K562 (cell line): ENCODE data around the gene NDRG4. TPM values are rescaled to one million over a fixed set of nuclear protein-coding genes. Genes with fewer than 3 reads are reported as not detected.

ENCODE experiments used
- ATAC-seq: fragments of 200-7000 bp; cut with Tn5 transposase; 3 replicates; pipeline ENCODE4 v1.9.1; 2020; ENCODE audit warnings: moderate library complexity
- BruUV-seq: library from RNA; stranded (reverse); fragments of 400-500 nt; replicated peaks from 2 replicates; lab custom pipeline; 2021; lab: Mats Ljungman, UMichigan
- CTCF ChIA-PET: fragments of 300-600 bp; formaldehyde crosslinking; extraction: SDS; loops from one replicate; lab custom pipeline; 2021; ENCODE audit warnings: low intra/inter-chr PET ratio; lab: Yijun Ruan, JAX
- POLR2A ChIA-PET: fragments of 300-600, 350-650 bp; sonication (Branson Sonifier 250); formaldehyde crosslinking; extraction: SDS; loops from one replicate; lab custom pipeline; 2021; ENCODE audit warnings: antibody characterized with exemption, inconsistent platforms; lab: Yijun Ruan, JAX
- DNase-seq, 4 experiments: peaks; one replicate each; pipeline versions ENCODE4 v3.0.0 to v3.0.0-alpha.2; 2011 to 2018; ENCODE audit warnings: low spot score in 3 of 4, mixed read lengths in 3 of 4; ENCODE audit errors: extremely low read depth in 1 of 4
- FAIRE-seq: peaks from 2 replicates; lab custom pipeline; 2011; peaks lifted over from hg19 to GRCh38; lab: Jason Lieb, UNC
- H2AFZ ChIP-seq: 2 replicates; pipeline ENCODE4 v1.6.0; 2011; ENCODE audit warnings: low read depth, low read length, control low read depth, inconsistent platforms
- H3K27ac ChIP-seq: fragments of 200-600 bp; 3 replicates; pipeline ENCODE4 v1.8.0; 2011; ENCODE audit warnings: low read depth, mild to moderate bottlenecking, control low read depth, inconsistent platforms, low read length, moderate library complexity, mixed read lengths; ENCODE audit errors: extremely low read depth
- H3K27me3 ChIP-seq, 2 experiments: fragments of 300-600 bp in 1 of 2; 2 replicates in 1 of 2; 3 replicates in 1 of 2; pipeline versions ENCODE4 v1.6.0 to v1.8.0; 2011; ENCODE audit warnings: inconsistent platforms in 2 of 2, low read length in 2 of 2, mild to moderate bottlenecking in 1 of 2, mixed read lengths in 1 of 2, moderate library complexity in 1 of 2; ENCODE audit not compliant: control insufficient read depth in 2 of 2, insufficient read depth in 2 of 2
- H3K36me3 ChIP-seq: fragments of 300-600 bp; 3 replicates; pipeline ENCODE4 v1.8.0; 2011; ENCODE audit warnings: mild to moderate bottlenecking, low read length, inconsistent platforms; ENCODE audit not compliant: control insufficient read depth, insufficient read depth
- H3K4me1 ChIP-seq, 2 experiments: fragments of 200-600 bp in 1 of 2; replicated peaks in 1 of 2; 2 replicates in 1 of 2; 3 replicates in 1 of 2; pipeline versions ENCODE4 v1.5.1 to v1.8.0; 2011; ENCODE audit warnings: inconsistent platforms in 2 of 2, low read length in 2 of 2, mild to moderate bottlenecking in 1 of 2, mixed read lengths in 1 of 2, moderate library complexity in 1 of 2; ENCODE audit not compliant: control insufficient read depth in 2 of 2, insufficient read depth in 2 of 2
- H3K4me2 ChIP-seq: 2 replicates; pipeline ENCODE4 v1.6.1; 2011; ENCODE audit warnings: low read length, control low read depth, inconsistent platforms, mixed read lengths; ENCODE audit not compliant: insufficient read depth
- H3K4me3 ChIP-seq: fragments of 200-600 bp; sonication (generic), shearing (Covaris generic); 2 replicates; pipeline ENCODE4 v1.5.1; 2016; ENCODE audit warnings: control low read depth, inconsistent platforms
- H3K79me2 ChIP-seq: fragments of 200-600 bp; 3 replicates; pipeline ENCODE4 v1.8.0; 2011; ENCODE audit warnings: low read length, inconsistent platforms; ENCODE audit not compliant: control insufficient read depth, insufficient read depth
- H3K9ac ChIP-seq, 2 experiments: 2 replicates each; pipeline versions ENCODE4 v1.6.0 to v1.6.1; 2011; ENCODE audit warnings: low read depth in 2 of 2, low read length in 2 of 2, control low read depth in 1 of 2, inconsistent platforms in 1 of 2, mild to moderate bottlenecking in 1 of 2, mixed read lengths in 1 of 2; ENCODE audit not compliant: insufficient read depth in 1 of 2
- H3K9me1 ChIP-seq: one replicate; pipeline ENCODE4 v1.6.0; 2011; ENCODE audit warnings: inconsistent platforms, mild to moderate bottlenecking, low read length, moderate library complexity; ENCODE audit not compliant: control insufficient read depth, insufficient read depth
- H3K9me3 ChIP-seq: replicated peaks from 2 replicates; pipeline ENCODE4 v1.5.1; 2011; ENCODE audit warnings: low read depth, low read length, inconsistent platforms; ENCODE audit not compliant: control insufficient read depth, insufficient read depth
- H4K20me1 ChIP-seq: replicated peaks from 2 replicates; pipeline ENCODE4 v1.6.1; 2011; ENCODE audit warnings: low read length, inconsistent platforms, mixed read lengths; ENCODE audit not compliant: control insufficient read depth, insufficient read depth
- CHD2 ChIP-seq: IDR thresholded peaks from 2 replicates; pipeline ENCODE4 v1.6.1; 2011; ENCODE audit warnings: low read depth, low read length
- GTF2F1 ChIP-seq: IDR thresholded peaks from 2 replicates; pipeline ENCODE4 v1.6.1; 2011; ENCODE audit warnings: low read depth, low read length, improper control_type of control experiment
- HEY1 ChIP-seq: fragments of 250-450 bp; sonication (Bioruptor Pico); IDR thresholded peaks from 2 replicates; pipeline ENCODE4 v1.5.0; 2020; ENCODE audit warnings: mild to moderate bottlenecking, moderate library complexity, borderline replicate concordance
- MTF1 ChIP-seq: fragments of 250-450 bp; sonication (Bioruptor Pico); IDR thresholded peaks from 2 replicates; pipeline ENCODE4 v1.9.0; 2021; ENCODE audit warnings: moderate library complexity, mild to moderate bottlenecking, inconsistent platforms, borderline replicate concordance
- NBN ChIP-seq: fragments of 450-650 bp; IDR thresholded peaks from 2 replicates; pipeline ENCODE4 v1.6.1; 2016; ENCODE audit warnings: low read depth, mild to moderate bottlenecking
- NFE2 ChIP-seq: IDR thresholded peaks from 2 replicates; pipeline ENCODE4 v1.6.1; 2014; ENCODE audit warnings: antibody characterized with exemption, low read depth
- SIN3A ChIP-seq, 2 experiments: fragments of 150-350 bp in 1 of 2; IDR thresholded peaks; 2 replicates each; pipeline ENCODE4 v1.6.1; 2011 to 2016; ENCODE audit warnings: borderline replicate concordance in 2 of 2, low read depth in 2 of 2, low read length in 2 of 2, mild to moderate bottlenecking in 2 of 2, moderate library complexity in 2 of 2; ENCODE audit not compliant: control insufficient read depth in 1 of 2
- SIX5 ChIP-seq, 2 experiments: IDR thresholded peaks; 2 replicates each; pipeline ENCODE4 v1.6.1; 2011; ENCODE audit warnings: low read length in 2 of 2, borderline replicate concordance in 1 of 2, low read depth in 1 of 2, mild to moderate bottlenecking in 1 of 2, moderate library complexity in 1 of 2; ENCODE audit not compliant: insufficient read depth in 1 of 2
- SMARCA4 ChIP-seq: fragments of 450-650 bp; IDR thresholded peaks from 2 replicates; pipeline ENCODE4 v1.6.1; 2016
- SOX6 ChIP-seq: fragments of 450-650 bp; IDR thresholded peaks from 2 replicates; pipeline ENCODE4 v1.6.1; 2014; ENCODE audit warnings: mild to moderate bottlenecking
- U2AF1 ChIP-seq: fragments of 200-400 bp; formaldehyde crosslinking; optimal IDR thresholded peaks from 2 replicates; pipeline ENCODE3; 2017; ENCODE audit warnings: mild to moderate bottlenecking, low read depth, low read length, moderate library complexity
- ZNF24 ChIP-seq: fragments of 450-650 bp; IDR thresholded peaks from 2 replicates; pipeline ENCODE4 v1.6.1; 2016
- ZNF316 ChIP-seq: fragments of 450-650 bp; IDR thresholded peaks from 2 replicates; pipeline ENCODE4 v1.6.1; 2016
- WGBS: fragments of 100-300 bp; shearing (Covaris generic); methylation state at CpG from one replicate; pipeline ENCODE4 v1.1.6; 2016; ENCODE audit warnings: low coverage, mixed read lengths; ENCODE audit not compliant: insufficient coverage; ENCODE audit errors: missing lambda C conversion rate; 5-methylcytosine and 5-hydroxymethylcytosine counted together
- in situ Hi-C: fragments of 300-500 bp; cut with MboI; formaldehyde crosslinking; loops from 4 replicates; pipeline ENCODE4 v1.15.0; 2018; ENCODE audit warnings: inconsistent platforms, mixed read lengths
- intact Hi-C: fragments of 100-400 bp; cut with micrococcal nuclease; formaldehyde crosslinking; loops from 2 replicates; pipeline ENCODE4 v1.14.2; 2022
- polyA plus RNA-seq, 8 experiments: library from polyadenylated mRNA; depleted of rRNA in 4 of 8; stranded (reverse) in 5 of 8; unstranded in 3 of 8; fragments of >200 nt; fragmentation: Nextera tagmentation in 2 of 8; fragmentation: Illumina TruSeq in 1 of 8; extraction: Ambion mirVana in 2 of 8; extraction: Trizol in 1 of 8; gene quantifications; 2 replicates each; pipeline versions ENCODE4 v1.2.1 to v1.2.3, GENCODE V29; 2011 to 2014; ENCODE audit warnings: inconsistent platforms in 1 of 8, missing spikeins in 1 of 8
- total RNA-seq, 7 experiments: library from RNA; depleted of rRNA in 6 of 7; stranded (reverse); fragments of >200 nt in 6 of 7; fragmentation: Illumina TruSeq in 2 of 7; extraction: Trizol in 2 of 7; gene quantifications; 2 replicates each; pipeline versions ENCODE4 v1.2.1 to v1.2.3, GENCODE V29; 2011 to 2021; ENCODE audit warnings: low replicate concordance in 1 of 7
- TF ChIP-seq, protein P1 (sequence below), 2 experiments: IDR thresholded peaks; 2 replicates each; pipeline ENCODE4 v1.6.1; 2011; ENCODE audit warnings: borderline replicate concordance in 1 of 2, control low read depth in 1 of 2, low read depth in 1 of 2, low read length in 1 of 2, mild to moderate bottlenecking in 1 of 2, mixed read lengths in 1 of 2, moderate library complexity in 1 of 2; ENCODE audit not compliant: insufficient read depth in 1 of 2, insufficient read length in 1 of 2, poor library complexity in 1 of 2, severe bottlenecking in 1 of 2; ENCODE audit errors: extremely low read depth in 1 of 2
- TF ChIP-seq, protein P2 (sequence below): fragments of 250-450 bp; sonication (Bioruptor Pico); IDR thresholded peaks from 2 replicates; pipeline ENCODE4 v1.9.0; 2021; ENCODE audit warnings: mild to moderate bottlenecking
- TF ChIP-seq, protein P3 (sequence below): fragments of 250-450 bp; sonication (Bioruptor Pico); IDR thresholded peaks from 2 replicates; pipeline ENCODE4 v1.5.0; 2021
- TF ChIP-seq, protein P4 (sequence below), 2 experiments: fragments of 450-650 bp; conservative IDR thresholded peaks; 2 replicates each; pipeline ENCODE4 v1.6.1; 2017; ENCODE audit warnings: mild to moderate bottlenecking in 2 of 2, moderate library complexity in 2 of 2

The NDRG4 gene
- total and polyA plus RNA-seq, 9 of the 15 experiments (the other 6 are each of a cell fraction or from before 2014, with no cell fraction given), result 0.06 to 0.95 (median 0.28) TPM

DNA sequence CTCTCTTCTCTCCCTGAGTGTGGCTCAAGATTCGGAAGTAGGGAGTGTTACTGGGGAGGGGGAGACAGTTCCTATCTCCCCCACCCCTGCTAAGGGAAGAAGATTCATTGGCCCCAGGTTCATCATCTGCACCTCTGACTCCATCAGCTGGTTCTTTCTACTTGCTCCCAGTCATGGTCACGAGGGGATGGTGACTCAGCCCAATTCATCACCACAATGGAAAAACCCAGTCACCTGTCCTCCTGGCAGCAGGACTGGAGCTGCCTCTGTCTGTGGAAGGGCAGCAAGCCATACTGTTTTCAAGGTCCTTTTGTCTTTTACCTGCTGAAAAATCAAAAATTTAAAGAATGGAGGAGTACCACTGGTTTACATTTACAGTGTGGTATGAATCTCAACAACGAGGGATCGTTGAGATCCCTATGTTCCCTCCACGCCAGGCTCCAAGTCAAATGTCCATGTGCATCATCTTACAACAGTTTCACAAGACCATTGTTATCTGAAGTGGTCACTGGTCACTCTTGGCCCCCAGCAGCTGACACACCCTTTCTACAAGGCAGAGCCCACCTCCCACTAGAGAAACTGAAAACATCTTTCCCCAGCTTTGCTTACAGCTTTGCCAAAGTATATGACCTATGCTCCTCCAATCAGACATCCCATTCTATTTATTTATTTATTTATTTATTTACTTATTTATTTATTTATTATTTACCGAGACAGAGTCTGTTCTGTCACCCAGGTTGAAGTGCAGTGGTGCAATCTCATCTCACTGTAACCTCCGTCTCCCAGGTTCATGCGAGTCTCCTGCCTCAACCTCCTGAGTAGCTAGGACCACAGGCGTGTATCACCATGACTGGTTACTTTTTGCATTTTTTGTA, 40.4 kb upstream of the NDRG4 start:
- Histone ChIP-seq H3K27me3 (peaks cover 2 to 33% of the 10 kb centered on the region in 2 experiments; a peak in 4 of 5 replicates), H3K27ac (no peak overlapping the region), H3K79me2 (no peaks in the 10 kb centered on the region), H3K36me3 (no peaks in the 10 kb centered on the region), H3K9me3 (no peaks in the 10 kb centered on the region), H2AFZ (no peak overlapping the region), H3K9me1 (peaks cover 3% of the 10 kb centered on the region), H3K9ac (no peak overlapping the region), H3K4me2 (no peak overlapping the region; the same call in 1 of the 2 replicates), H4K20me1 (peaks cover 2% of the 10 kb centered on the region; the same call in 1 of the 2 replicates), H3K4me3 (no peak overlapping the region), H3K4me1 (peaks cover 12 to 19% of the 10 kb centered on the region in 2 experiments; a peak in 4 of 5 replicates)
- DNase-seq (peak in 1 of 4 experiments; percentile 45), FAIRE-seq (no peak), ATAC-seq (0 out of 3 replicates have a peak, but pooled peaks have one; percentile 40)
- CTCF ChIA-PET, result no interaction called here
- in situ Hi-C loops, result no loop called here
- WGBS, result 4% methylated on average over 9 of the region's 9 CpGs
- POLR2A ChIA-PET, result interaction anchor here (0.5 to 0.6 kb wide), 2 partner anchors 1274 to 1601 kb away, joined by 3 read pairs; partner anchors contain the start of gene PSME3IP1
- intact Hi-C loops, result no loop called here
- no TSS peak for BruUV-seq
- TF ChIP-seq SIN3A (IDR thresholded peaks at IDR 0.05; ENCODE audit: borderline replicate concordance in 2 of 2, control insufficient read depth in 1 of 2, low read depth in 2 of 2, low read length in 2 of 2), result no peak
- no peak for TF ChIP-seq ZNF24
- TF ChIP-seq, protein P1, sequence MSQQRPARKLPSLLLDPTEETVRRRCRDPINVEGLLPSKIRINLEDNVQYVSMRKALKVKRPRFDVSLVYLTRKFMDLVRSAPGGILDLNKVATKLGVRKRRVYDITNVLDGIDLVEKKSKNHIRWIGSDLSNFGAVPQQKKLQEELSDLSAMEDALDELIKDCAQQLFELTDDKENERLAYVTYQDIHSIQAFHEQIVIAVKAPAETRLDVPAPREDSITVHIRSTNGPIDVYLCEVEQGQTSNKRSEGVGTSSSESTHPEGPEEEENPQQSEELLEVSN (IDR thresholded peaks at IDR 0.05; ENCODE audit: borderline replicate concordance in 1 of 2, extremely low read depth in 1 of 2, insufficient read depth in 1 of 2, insufficient read length in 1 of 2, low read depth in 1 of 2, low read length in 1 of 2, poor library complexity in 1 of 2, severe bottlenecking in 1 of 2), result no peak
- TF ChIP-seq, protein P2, sequence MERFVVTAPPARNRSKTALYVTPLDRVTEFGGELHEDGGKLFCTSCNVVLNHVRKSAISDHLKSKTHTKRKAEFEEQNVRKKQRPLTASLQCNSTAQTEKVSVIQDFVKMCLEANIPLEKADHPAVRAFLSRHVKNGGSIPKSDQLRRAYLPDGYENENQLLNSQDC (CRISPR knock-in tag), result no peak
- peak; percentile 69; the same call in 1 of the 2 replicates for TF ChIP-seq SMARCA4
- no peak for TF ChIP-seq SIX5 (IDR thresholded peaks at IDR 0.05; ENCODE audit: borderline replicate concordance in 1 of 2, insufficient read depth in 1 of 2, low read depth in 1 of 2, low read length in 2 of 2)
- no peak for TF ChIP-seq GTF2F1
- TF ChIP-seq, protein P3, sequence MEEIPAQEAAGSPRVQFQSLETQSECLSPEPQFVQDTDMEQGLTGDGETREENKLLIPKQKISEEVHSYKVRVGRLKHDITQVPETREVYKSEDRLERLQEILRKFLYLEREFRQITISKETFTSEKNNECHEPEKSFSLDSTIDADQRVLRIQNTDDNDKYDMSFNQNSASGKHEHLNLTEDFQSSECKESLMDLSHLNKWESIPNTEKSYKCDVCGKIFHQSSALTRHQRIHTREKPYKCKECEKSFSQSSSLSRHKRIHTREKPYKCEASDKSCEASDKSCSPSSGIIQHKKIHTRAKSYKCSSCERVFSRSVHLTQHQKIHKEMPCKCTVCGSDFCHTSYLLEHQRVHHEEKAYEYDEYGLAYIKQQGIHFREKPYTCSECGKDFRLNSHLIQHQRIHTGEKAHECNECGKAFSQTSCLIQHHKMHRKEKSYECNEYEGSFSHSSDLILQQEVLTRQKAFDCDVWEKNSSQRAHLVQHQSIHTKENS (CRISPR knock-in tag), result no peak
- TF ChIP-seq CHD2, result no peak
- no peak for TF ChIP-seq HEY1 (CRISPR knock-in tag)
- peak; percentile 82 for TF ChIP-seq ZNF316
- TF ChIP-seq, protein P4, sequence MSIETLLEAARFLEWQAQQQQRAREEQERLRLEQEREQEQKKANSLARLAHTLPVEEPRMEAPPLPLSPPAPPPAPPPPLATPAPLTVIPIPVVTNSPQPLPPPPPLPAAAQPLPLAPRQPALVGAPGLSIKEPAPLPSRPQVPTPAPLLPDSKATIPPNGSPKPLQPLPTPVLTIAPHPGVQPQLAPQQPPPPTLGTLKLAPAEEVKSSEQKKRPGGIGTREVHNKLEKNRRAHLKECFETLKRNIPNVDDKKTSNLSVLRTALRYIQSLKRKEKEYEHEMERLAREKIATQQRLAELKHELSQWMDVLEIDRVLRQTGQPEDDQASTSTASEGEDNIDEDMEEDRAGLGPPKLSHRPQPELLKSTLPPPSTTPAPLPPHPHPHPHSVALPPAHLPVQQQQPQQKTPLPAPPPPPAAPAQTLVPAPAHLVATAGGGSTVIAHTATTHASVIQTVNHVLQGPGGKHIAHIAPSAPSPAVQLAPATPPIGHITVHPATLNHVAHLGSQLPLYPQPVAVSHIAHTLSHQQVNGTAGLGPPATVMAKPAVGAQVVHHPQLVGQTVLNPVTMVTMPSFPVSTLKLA (conservative IDR thresholded peaks at IDR 0.05), result no peak
- peak; percentile 68; the same call in 1 of the 2 replicates for TF ChIP-seq SOX6
- no peak for TF ChIP-seq MTF1
- peak; percentile 72 for TF ChIP-seq NFE2
- no peak for TF ChIP-seq U2AF1
- TF ChIP-seq NBN, result no peak
